Stimulated activated CD4-positive, alpha-beta T cell treated with anti-CD3 and anti-CD28 coated beads, Interleukin-1b, Interleukin-23, amount 100 ng/mL, for 24 hours (primary cell): Measurements from ENCODE around the gene KDM1A.

ENCODE experiments used
- DNase-seq, 4 experiments: peaks; one replicate each; pipeline ENCODE4 v3.0.0-alpha.2; 2020; ENCODE audit warnings: low read depth in 4 of 4, low spot score in 1 of 4

Gene KDM1A

GRCh38 chr1:23103001-23103889, 84.0 kb downstream of the KDM1A start:
- peak in 1 of 4 experiments; percentile 15 for DNase-seq

GRCh38 chr1:23108918-23109533, 89.8 kb downstream of the KDM1A start:
- DNase-seq = peak in 1 of 4 experiments; percentile 15

- no peak for DNase-seq
Observed at GRCh38 chr1:23110391-23110790, 91.1 kb downstream of the KDM1A start.

GRCh38 chr1:23111600-23112535, 92.6 kb downstream of the KDM1A start:
- no peak for DNase-seq

- DNase-seq = no peak
Observed at GRCh38 chr1:23114424-23115079, 95.3 kb downstream of the KDM1A start.

GRCh38 chr1:23116216-23116836, 97.1 kb downstream of the KDM1A start:
- no peak for DNase-seq

GRCh38 chr1:23116921-23117699, 97.8 kb downstream of the KDM1A start:
- no peak for DNase-seq

GRCh38 chr1:23118407-23118806, 99.1 kb downstream of the KDM1A start:
- DNase-seq = no peak

GRCh38 chr1:23118957-23119792, 99.9 kb downstream of the KDM1A start:
- DNase-seq = no peak

- DNase-seq = no peak
Observed at GRCh38 chr1:23120383-23120782, 101.1 kb downstream of the KDM1A start.

GRCh38 chr1:23122023-23122748, 102.9 kb downstream of the KDM1A start:
- no peak for DNase-seq

GRCh38 chr1:23122796-23123195, 103.5 kb downstream of the KDM1A start:
- no peak for DNase-seq

GRCh38 chr1:23123528-23123927, 104.3 kb downstream of the KDM1A start:
- no peak for DNase-seq

- no peak for DNase-seq
Observed at GRCh38 chr1:23124259-23125026, 105.2 kb downstream of the KDM1A start.

- no peak for DNase-seq
Observed at GRCh38 chr1:23125489-23125888, 106.2 kb downstream of the KDM1A start.

- no peak for DNase-seq
Observed at GRCh38 chr1:23126200-23126599, 106.9 kb downstream of the KDM1A start.

- DNase-seq = no peak
Observed at GRCh38 chr1:23126801-23127200, 107.5 kb downstream of the KDM1A start.
